Stimulated activated CD4-positive, alpha-beta T cell treated with anti-CD3 and anti-CD28 coated beads, Interleukin-4, amount 100 ng/mL, for 1 hour (primary cell): ENCODE measurements around the gene EYA2.
"Not testable (repeated sequence)": the region's sequence is repeated elsewhere in the genome, so short reads cannot be mapped to it uniquely, and the experiment has no call there.

Experiments
- DNase-seq: peaks from one replicate; pipeline ENCODE4 v3.0.0-alpha.2; 2020

EYA2 gene

GRCh38 chr20:46897328-46897880 lies 2.8 kb downstream of the EYA2 start:
- no peak for DNase-seq

- no peak for DNase-seq
Measured at GRCh38 chr20:46898423-46898822, 3.8 kb downstream of the EYA2 start.

DNA sequence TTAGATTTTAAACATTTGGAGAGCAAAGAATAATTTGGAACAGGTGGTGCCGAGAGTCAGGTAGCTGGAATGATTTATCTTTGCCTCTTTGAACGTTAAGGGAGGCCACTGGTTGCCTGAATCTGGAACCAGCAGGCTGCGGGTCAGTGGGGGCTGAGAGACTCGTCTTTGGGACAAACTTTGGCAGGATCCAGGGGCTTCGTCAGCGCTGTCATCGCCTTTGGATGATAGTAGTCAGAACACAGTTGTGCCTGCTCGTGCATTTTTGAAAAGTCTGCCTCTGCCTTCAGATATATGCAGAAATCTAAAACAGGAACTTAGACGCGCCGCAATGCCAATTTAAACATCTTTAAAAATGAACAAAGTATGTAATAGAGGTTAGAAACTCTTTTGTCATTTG lies 5.0 kb downstream of the EYA2 start:
- DNase-seq = no peak

DNA sequence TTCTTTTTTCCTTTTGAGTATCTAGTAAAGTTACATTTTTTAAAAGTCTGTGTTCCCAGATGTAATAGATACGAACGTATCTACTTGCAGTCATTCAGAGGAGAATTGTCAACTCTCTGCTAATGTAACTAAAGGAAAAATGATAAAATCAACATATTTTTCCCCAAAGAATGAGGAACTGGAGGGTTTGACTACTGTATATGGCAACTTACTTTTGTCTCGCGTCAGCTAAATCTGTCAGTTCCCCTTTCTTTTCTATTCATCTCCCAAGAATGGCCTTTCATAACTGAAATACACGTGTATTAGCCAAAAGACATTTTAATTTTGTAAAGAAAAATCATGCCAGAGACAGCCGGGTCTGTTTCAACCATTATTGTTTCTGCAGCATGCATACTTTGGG lies 5.4 kb downstream of the EYA2 start:
- no peak for DNase-seq

GRCh38 chr20:46900826-46901225 lies 6.2 kb downstream of the EYA2 start:
- no peak for DNase-seq

- no peak for DNase-seq
Measured at GRCh38 chr20:46901638-46902037, 7.0 kb downstream of the EYA2 start.

GRCh38 chr20:46903256-46903655 lies 8.6 kb downstream of the EYA2 start:
- no peak for DNase-seq

DNA sequence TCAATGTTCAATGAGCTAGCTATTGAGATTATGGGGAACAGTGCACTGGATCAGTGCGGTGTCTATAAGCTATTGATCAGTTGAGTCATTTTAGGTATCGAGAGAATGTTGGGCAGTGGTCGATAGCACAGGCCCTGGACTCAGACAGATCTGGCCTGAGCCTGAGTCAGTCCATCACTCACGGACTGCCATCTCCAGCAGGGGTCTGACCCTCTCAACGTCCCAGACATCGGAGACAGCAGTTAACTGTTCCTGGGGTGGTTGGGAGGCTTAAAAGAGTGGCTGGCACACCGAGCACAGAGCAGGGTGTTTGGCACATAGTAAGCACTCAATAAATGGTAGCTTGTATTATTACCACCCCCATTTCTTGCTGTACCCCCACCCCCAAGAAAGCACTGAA lies 9.3 kb downstream of the EYA2 start:
- DNase-seq = no peak

DNA sequence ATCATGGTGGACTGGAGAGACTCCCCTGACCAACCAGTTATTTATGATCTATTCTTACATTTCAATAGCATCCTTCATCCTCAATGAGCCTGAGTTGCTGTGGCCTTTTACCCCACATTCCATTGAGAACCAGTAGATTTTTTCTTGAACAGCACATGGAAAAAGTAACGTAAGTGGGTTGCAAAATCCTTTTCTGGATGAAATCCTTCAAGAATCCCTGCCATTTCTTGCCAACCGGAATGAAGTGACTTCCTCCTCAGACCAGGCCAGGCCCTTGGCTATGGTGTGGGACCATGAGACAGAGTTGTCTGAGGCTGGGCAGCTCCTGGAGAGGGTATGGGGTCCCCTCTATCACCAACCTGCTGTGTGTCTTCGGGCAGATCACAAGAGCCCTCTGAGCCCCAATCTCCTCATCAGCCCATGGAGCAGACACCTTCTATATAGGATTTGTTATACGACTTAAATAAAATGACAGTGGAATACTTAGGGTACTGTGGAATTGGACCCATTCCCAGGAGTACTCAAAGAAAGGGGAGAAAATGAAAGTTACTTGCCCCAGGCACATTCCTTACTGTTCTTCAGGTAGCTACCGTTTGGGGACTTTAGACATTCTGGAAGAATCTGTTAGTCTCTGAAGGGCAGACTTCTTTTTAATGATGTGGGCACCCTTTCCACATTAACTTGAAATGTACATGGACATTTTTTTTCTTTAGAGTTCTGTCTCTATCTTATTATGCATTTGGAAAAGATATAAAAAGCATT lies 10.9 kb downstream of the EYA2 start:
- DNase-seq = no peak

- DNase-seq = no peak
Measured at GRCh38 chr20:46913329-46914044, 18.8 kb downstream of the EYA2 start.

DNA sequence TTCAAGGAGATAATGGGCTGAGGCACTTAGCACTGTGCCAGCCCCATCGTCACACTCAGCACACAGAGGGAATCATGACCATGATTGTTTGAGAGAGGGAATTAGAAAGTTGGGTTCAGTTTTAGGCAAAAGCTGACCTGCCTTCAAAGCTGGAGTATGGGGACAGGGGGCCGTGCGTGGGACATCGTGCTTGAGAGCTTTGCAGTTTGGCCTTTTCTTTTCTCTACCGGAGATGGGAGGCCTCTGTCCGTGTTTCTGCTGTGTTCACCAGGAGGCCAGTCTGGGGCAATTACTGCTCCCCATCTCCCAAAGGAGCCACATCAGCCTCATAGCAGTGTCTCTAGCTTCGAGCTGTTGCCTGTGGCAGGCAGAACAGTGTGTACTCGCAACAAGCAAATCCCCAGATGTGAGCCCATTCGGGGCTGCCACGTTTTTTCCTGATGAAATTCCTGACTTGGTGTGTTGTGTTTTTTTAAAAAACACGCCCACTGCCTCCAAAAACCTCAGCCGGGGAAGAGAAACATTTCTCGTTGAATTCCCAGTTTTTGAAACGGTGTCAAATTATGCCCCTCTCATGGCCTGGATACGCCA lies 20.2 kb downstream of the EYA2 start:
- no peak for DNase-seq

DNA sequence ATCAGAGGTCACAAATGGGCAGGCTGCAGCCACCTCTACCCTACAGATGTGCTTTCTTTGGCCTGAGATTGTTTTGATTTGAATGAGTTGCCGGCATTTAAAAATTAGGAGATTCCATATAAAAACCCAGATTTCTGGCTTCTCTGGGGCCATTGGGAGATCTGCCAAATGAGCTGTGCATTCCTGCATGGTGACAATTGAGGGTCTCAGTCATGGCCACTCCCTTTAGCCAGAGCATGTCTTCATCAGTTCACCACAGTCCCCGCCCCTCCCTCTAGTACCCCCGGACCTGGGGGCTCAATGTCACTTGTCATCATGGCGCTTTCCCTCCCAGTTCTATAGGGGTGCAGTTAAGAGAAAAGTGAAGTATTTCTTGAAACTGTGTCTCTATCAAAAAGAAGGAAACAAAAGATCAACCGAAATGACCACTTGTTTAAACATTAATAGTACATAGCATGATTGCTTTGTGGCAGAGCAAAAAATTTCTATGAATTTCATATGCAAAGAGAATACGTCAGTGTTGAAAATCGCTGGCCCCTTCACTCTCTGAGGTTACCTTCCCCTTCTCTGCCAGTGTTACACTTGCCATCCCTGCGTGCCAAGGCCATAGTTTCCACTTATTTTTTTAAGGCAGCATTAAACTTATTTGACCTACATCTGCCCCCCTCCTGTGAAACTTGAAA lies 21.1 kb downstream of the EYA2 start:
- no peak for DNase-seq

DNA sequence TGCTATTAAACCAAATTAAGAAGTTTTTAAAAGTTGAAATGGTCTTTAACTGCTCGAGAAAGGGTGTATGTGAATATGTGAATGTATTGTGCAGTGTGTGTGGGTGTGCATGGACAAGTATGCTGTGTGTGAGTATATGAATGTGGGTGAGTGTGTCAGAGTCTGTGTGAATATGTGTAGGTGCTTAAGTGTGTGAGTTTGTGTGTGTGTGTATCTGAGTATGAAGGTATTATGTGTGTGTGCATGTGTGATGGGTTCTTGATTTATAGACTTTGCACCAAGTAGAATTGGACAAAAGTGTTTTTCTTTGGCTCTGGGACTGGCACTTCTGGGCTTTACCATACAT lies 21.6 kb downstream of the EYA2 start:
- no peak for DNase-seq

- DNase-seq = no peak
Measured at GRCh38 chr20:46917155-46917554, 22.5 kb downstream of the EYA2 start.

- DNase-seq = no peak
Measured at GRCh38 chr20:46920114-46920513, 25.5 kb downstream of the EYA2 start.

GRCh38 chr20:46922841-46923240 lies 28.2 kb downstream of the EYA2 start:
- not testable (repeated sequence) for DNase-seq

- DNase-seq = no peak
Measured at GRCh38 chr20:46923550-46923949, 28.9 kb downstream of the EYA2 start.

DNA sequence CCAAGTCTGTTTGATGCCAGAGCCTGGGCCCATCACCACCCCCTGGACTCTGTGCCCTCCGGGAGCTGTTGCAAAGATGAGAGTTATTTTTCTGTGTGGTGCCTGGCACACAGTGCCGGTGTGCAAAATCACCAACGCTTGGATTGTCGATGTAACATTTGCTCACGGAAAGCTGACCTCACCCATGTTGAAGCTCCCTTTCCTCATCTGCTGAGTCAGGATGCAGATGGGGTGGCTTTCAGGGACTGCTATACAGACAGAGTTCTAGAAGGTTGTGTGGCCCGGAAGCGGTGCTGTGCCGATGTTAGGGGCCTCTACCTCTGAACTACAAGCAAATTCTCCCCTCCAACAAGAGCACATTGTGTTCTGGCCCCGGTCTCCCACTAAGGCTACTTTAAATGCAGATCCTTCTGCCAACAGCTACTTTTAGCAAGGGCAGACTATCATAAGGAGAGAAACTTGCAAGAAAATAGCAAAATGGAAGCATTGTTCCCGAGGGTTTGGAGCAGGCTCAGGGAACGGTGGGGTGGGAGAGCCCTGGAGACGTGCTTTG lies 34.0 kb downstream of the EYA2 start:
- no peak for DNase-seq

GRCh38 chr20:46929902-46930301 lies 35.3 kb downstream of the EYA2 start:
- no peak for DNase-seq

GRCh38 chr20:46930640-46931339 lies 36.1 kb downstream of the EYA2 start:
- DNase-seq = no peak

GRCh38 chr20:46931699-46932098 lies 37.1 kb downstream of the EYA2 start:
- no peak for DNase-seq

GRCh38 chr20:46932439-46932838 lies 37.8 kb downstream of the EYA2 start:
- DNase-seq = not testable (repeated sequence)
